Natural killer cell (primary cell): ENCODE results near the gene SLC26A5. TPM values are rescaled to one million over a fixed set of nuclear protein-coding genes. Genes with fewer than 3 reads are reported as not detected.

Source experiments
- ATAC-seq, 3 donors: fragments of 150-1000 bp in 2 of 3; fragments of 200-7000 bp in 1 of 3; cut with Tn5 transposase; 1 replicate in 1 of 3; 2 replicates in 2 of 3; pipeline ENCODE4 v1.10.0; 2021; ENCODE audit warnings: mild to moderate bottlenecking in 2 of 3, moderate library complexity in 2 of 3
- DNase-seq, 2 donors: peaks; one replicate each; pipeline versions ENCODE4 v3.0.0 to v3.0.0-alpha.2; 2013 to 2021; ENCODE audit warnings: mixed read lengths in 1 of 2
- H3K27ac ChIP-seq: one replicate; pipeline ENCODE4 v1.5.1; 2013; ENCODE audit warnings: mild to moderate bottlenecking, low read length
- H3K27me3 ChIP-seq: one replicate; pipeline ENCODE4 v1.6.1; 2013; ENCODE audit warnings: low read length; ENCODE audit not compliant: control insufficient read depth, insufficient read depth
- H3K36me3 ChIP-seq: one replicate; pipeline ENCODE4 v1.6.1; 2013; ENCODE audit warnings: low read length; ENCODE audit not compliant: control insufficient read depth, insufficient read depth
- H3K4me1 ChIP-seq: one replicate; pipeline ENCODE4 v1.6.1; 2013; ENCODE audit warnings: low read length; ENCODE audit not compliant: control insufficient read depth, insufficient read depth
- H3K4me3 ChIP-seq: one replicate; pipeline ENCODE4 v1.5.1; 2013; ENCODE audit warnings: low read length
- H3K9me3 ChIP-seq: one replicate; pipeline ENCODE4 v1.6.1; 2013; ENCODE audit warnings: low read length; ENCODE audit not compliant: control insufficient read depth, insufficient read depth
- H3K27ac Mint-ChIP-seq, 2 donors: one replicate each; pipeline ENCODE4 v1.8.0; 2022; ENCODE audit warnings: mild to moderate bottlenecking in 2 of 2, mixed read lengths in 2 of 2, moderate library complexity in 1 of 2
- H3K27me3 Mint-ChIP-seq, 2 donors: one replicate each; pipeline ENCODE4 v1.8.0; 2022; ENCODE audit warnings: low read depth in 2 of 2, mixed read lengths in 2 of 2
- H3K36me3 Mint-ChIP-seq: one replicate; pipeline ENCODE4 v1.8.0; 2022; ENCODE audit warnings: mixed read lengths
- H3K4me1 Mint-ChIP-seq, 2 donors: one replicate each; pipeline ENCODE4 v1.8.0; 2022; ENCODE audit warnings: mixed read lengths in 2 of 2
- H3K4me3 Mint-ChIP-seq: one replicate; pipeline ENCODE4 v1.8.0; 2022; ENCODE audit warnings: mild to moderate bottlenecking, moderate library complexity, mixed read lengths
- H3K9me3 Mint-ChIP-seq, 2 donors: one replicate each; pipeline ENCODE4 v1.8.0; 2022; ENCODE audit warnings: mixed read lengths in 2 of 2
- WGBS: methylation state at CpG from one replicate; pipeline ENCODE4 v1.1.7; 2013; ENCODE audit warnings: missing lambda C conversion rate; ENCODE audit not compliant: insufficient coverage; 5-methylcytosine and 5-hydroxymethylcytosine counted together
- intact Hi-C: fragments of 100-400 bp; cut with micrococcal nuclease; formaldehyde crosslinking; loops from one replicate; pipeline ENCODE4 v1.14.2; 2022
- total RNA-seq, 4 donors: library from RNA; stranded (reverse); fragments of 120-200 nt in 1 of 4; gene quantifications; one replicate each; pipeline versions ENCODE4 v1.2.3 to v1.2.4, GENCODE V29; 2013 to 2022
- TF ChIP-seq, protein P1 (sequence below): fragments of 200-600 bp; IDR thresholded peaks from one replicate; pipeline ENCODE4 v1.8.0; 2022; ENCODE audit warnings: antibody characterized with exemption

Gene SLC26A5
- total RNA-seq, 3 donors from 2014 or later (not counting 1 experiment from before 2014, with no cell fraction given): 0.30 TPM; not detected in 2

DNA sequence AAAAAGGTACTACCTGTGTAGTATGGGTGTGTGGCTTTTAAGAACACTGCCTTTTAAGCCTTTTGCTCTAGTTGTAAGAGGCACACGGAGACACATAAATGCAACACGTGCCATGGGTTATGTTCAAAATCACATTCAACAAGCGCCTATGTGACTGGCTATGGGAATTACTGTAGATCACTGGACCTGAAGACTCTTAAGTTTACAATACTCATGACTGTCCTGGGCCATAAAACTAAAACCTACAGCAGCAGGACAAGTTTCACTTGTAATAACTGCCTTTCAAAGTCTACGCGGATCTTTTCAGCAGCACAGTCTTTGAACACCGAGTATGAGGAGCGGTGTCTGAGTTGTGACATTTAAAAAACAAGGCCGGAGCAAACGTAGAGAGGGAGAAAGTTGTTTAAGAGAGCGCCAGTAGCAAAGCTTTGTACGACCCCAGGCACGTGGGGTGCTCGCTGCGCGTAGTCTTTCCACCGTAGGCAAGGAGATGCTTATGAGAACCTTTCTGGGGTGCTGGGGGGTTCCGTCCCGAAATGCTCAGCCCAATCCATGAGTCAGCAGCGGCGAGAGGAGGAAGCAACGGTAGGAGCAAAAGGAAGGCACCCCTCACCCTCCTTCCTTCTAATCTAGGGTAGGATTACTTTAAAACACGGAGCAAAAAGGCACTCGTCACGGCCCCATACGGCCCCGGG lies 102.1 kb downstream of the SLC26A5 start:
- DNase-seq (peak; percentile 24 to 58), ATAC-seq (peak; percentile 11 to 30 (median 16))
- Histone ChIP-seq H3K9me3 (no peaks in the 10 kb centered on the region), H3K4me3 (peak overlapping the region; percentile 83), H3K36me3 (peaks cover 26% of the 10 kb centered on the region), H3K27me3 (no peaks in the 10 kb centered on the region), H3K27ac (peak overlapping the region; percentile 81), H3K4me1 (peaks cover 13% of the 10 kb centered on the region)
- Mint-ChIP-seq H3K36me3 (peaks cover 7% of the 10 kb centered on the region), H3K4me1 (peaks cover 56 to 57% of the 10 kb centered on the region in 2 donors), H3K27me3 (no peaks in the 10 kb centered on the region), H3K9me3 (no peaks in the 10 kb centered on the region), H3K27ac (peak overlapping the region; percentile 94 to 96), H3K4me3 (peak overlapping the region; percentile 99)
- TF ChIP-seq, protein P1, sequence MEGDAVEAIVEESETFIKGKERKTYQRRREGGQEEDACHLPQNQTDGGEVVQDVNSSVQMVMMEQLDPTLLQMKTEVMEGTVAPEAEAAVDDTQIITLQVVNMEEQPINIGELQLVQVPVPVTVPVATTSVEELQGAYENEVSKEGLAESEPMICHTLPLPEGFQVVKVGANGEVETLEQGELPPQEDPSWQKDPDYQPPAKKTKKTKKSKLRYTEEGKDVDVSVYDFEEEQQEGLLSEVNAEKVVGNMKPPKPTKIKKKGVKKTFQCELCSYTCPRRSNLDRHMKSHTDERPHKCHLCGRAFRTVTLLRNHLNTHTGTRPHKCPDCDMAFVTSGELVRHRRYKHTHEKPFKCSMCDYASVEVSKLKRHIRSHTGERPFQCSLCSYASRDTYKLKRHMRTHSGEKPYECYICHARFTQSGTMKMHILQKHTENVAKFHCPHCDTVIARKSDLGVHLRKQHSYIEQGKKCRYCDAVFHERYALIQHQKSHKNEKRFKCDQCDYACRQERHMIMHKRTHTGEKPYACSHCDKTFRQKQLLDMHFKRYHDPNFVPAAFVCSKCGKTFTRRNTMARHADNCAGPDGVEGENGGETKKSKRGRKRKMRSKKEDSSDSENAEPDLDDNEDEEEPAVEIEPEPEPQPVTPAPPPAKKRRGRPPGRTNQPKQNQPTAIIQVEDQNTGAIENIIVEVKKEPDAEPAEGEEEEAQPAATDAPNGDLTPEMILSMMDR: no peak
- WGBS: 2% methylated on average over 25 of the region's 26 CpGs
- intact Hi-C loops: loop anchor here (1.0 kb wide), 1 partner anchor 195 kb away; the partner anchor contains the start of gene NAPEPLD

DNA sequence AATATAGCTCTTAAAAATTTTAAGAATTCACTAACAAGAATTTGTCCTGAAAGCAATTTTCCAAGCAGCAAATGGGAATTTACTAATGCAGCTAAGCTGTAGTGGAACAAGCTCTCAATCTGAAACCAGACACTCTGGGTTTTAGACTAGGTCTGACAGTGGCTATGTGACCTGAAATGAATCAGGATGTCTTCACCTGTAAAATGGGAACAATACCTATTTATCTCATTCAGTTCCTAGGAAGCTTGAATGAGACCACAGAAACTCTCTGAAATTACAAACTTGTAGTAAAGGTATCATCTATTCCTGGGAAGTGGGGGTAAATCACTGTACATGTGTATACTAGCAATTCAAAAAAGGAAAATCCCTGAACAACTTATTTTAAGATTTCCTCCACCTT lies 102.7 kb downstream of the SLC26A5 start:
- no peaks in the 10 kb centered on the region for H3K27me3 Mint-ChIP-seq
- peak overlapping the region; percentile 99 for H3K4me3 Mint-ChIP-seq
- H3K36me3 Mint-ChIP-seq: peaks cover 7% of the 10 kb centered on the region
- peak overlapping the region; percentile 94 to 96 for H3K27ac Mint-ChIP-seq
- Histone ChIP-seq H3K27me3 (no peaks in the 10 kb centered on the region), H3K4me1 (peaks cover 11% of the 10 kb centered on the region), H3K4me3 (peak overlapping the region; percentile 83), H3K36me3 (peaks cover 28% of the 10 kb centered on the region), H3K9me3 (no peaks in the 10 kb centered on the region), H3K27ac (no peak overlapping the region)
- no peaks in the 10 kb centered on the region for H3K9me3 Mint-ChIP-seq
- TF ChIP-seq, protein P1: no peak
- intact Hi-C loops: no loop called here
- ATAC-seq (no peak), DNase-seq (no peak)
- H3K4me1 Mint-ChIP-seq: peaks cover 51% of the 10 kb centered on the region in 2 donors

DNA sequence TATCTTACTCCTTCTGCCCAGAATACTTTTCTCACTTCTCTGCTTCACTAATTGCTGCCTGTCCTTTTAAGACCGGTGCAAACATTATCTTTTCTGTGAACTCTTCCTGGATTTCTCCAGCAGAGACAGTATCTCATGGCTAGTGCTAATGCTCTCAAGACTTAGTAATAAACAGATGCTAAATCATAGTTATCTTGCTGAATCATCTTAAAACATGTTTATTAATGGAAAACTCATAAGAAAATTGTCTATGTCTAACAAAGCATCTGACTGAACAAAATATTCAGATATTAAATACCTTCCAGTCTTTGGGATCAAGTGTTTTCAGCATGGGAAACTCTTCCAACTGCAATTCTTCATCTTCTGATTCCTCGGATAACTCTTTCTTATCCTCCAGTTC lies 104.5 kb downstream of the SLC26A5 start:
- H3K4me1 ChIP-seq: peaks cover 8% of the 10 kb centered on the region
- DNase-seq (no peak), ATAC-seq (no peak)
- Mint-ChIP-seq H3K4me3 (no peak overlapping the region), H3K27ac (no peak overlapping the region), H3K4me1 (peaks cover 38 to 39% of the 10 kb centered on the region in 2 donors), H3K9me3 (no peaks in the 10 kb centered on the region), H3K36me3 (peaks cover 7% of the 10 kb centered on the region), H3K27me3 (no peaks in the 10 kb centered on the region)
- no peaks in the 10 kb centered on the region for H3K9me3 ChIP-seq
- no peaks in the 10 kb centered on the region for H3K27me3 ChIP-seq
- intact Hi-C loops: no loop called here
- H3K4me3 ChIP-seq: no peak overlapping the region
- H3K27ac ChIP-seq: no peak overlapping the region
- WGBS: 93% methylated on average over 2 of the region's 2 CpGs
- TF ChIP-seq, protein P1: no peak
- peaks cover 42% of the 10 kb centered on the region for H3K36me3 ChIP-seq

DNA sequence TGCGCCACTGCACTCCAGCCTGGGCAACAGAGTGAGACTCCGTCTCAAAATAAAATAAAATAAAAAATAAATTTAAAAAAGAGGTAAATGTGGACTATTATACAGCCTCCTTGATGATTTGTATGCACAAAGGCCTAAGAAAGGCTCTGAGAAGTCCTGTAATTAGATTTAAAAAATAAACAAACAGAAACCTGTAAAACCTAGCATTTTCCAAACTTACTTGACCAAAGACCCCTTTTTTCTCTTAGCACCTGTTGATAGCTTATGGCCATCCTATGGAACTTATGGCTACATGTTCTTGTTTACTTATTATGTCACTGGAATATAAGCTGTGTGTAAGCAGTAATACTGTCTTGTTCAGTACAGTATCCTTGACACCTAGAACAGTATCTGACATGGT lies 107.1 kb downstream of the SLC26A5 start:
- H3K4me1 Mint-ChIP-seq: peaks cover 33 to 34% of the 10 kb centered on the region in 2 donors
- Histone ChIP-seq H3K27ac (no peak overlapping the region), H3K4me1 (peaks cover 4% of the 10 kb centered on the region), H3K27me3 (no peaks in the 10 kb centered on the region), H3K36me3 (peaks cover 43% of the 10 kb centered on the region), H3K4me3 (no peak overlapping the region), H3K9me3 (no peaks in the 10 kb centered on the region)
- ATAC-seq (no peak), DNase-seq (no peak)
- H3K27me3 Mint-ChIP-seq: no peaks in the 10 kb centered on the region
- WGBS: 100% methylated on average over 1 of the region's 2 CpGs
- intact Hi-C loops: no loop called here
- H3K27ac Mint-ChIP-seq: peak overlapping the region in 1 of 2 donors; percentile 7
- H3K36me3 Mint-ChIP-seq: peaks cover 7% of the 10 kb centered on the region
- no peak overlapping the region for H3K4me3 Mint-ChIP-seq
- H3K9me3 Mint-ChIP-seq: no peaks in the 10 kb centered on the region
- TF ChIP-seq, protein P1: no peak
